ENCODE data around the gene PSMB9.

PSMB9 gene

DNA sequence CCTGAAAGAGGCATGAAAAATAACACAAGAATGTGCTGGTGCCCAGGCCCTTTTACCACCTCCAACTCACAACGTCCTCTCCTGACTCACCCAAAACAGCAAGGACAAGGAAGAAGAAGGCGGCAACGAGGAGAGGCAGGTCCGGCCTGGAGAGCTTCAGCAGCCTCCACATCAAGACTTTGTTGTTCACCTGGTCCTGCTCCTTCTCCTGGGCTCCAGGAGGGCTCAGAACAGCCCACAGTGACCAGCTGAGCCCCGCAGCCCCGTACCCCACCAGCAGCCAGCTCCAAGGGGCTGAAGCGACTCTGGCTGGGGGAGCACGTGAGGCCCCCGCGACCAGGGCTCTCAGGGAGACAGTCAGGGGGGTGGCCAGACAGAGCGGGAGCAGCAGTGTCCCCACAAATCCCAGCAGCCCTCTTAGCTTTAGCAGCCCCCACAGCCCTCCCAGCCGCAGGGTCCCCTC lies 16.3 kb upstream of the PSMB9 start:
- in situ Hi-C loops (cut with HindIII; ENCODE audit: low pct_ligation_motif_present, low pct_unique_long_range_greater_than_20kb, low sequenced_read_pairs): no loop called here
- peak; percentile 33 for DNase-seq

GRCh38 chr6:32838114-32838958 lies 15.7 kb upstream of the PSMB9 start, which contains the start of gene TAP2:
Gene TAP2 (minus strand): TSS chr6:32838739. CDS start chr6:32838233, 506 bp downstream.
- peak; percentile 87 for DNase-seq
- in situ Hi-C loops (cut with HindIII; ENCODE audit: low pct_ligation_motif_present, low pct_unique_long_range_greater_than_20kb, low sequenced_read_pairs): no loop called here

DNA sequence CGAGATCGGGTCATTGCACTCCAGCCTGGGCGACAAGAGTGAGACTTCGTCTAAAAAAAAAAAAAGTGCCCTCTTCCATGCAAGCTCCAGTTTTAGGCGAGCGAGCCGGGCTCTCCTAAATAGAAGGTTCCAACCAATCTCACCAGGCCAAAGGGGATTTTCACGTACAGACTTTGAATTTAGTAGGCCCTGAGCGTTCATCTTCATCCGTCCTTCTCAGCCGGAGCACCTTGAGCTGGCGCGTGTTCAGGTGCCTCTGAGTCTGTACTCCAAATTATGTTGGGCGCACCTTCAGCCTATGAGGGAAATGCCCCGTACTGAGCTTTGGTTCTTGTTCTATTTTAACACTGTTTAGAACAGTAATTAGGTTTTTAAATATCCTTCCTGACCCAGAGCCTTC lies 14.6 kb upstream of the PSMB9 start:
- in situ Hi-C loops (cut with HindIII; ENCODE audit: low pct_ligation_motif_present, low pct_unique_long_range_greater_than_20kb, low sequenced_read_pairs): no loop called here
- DNase-seq: no peak

DNA sequence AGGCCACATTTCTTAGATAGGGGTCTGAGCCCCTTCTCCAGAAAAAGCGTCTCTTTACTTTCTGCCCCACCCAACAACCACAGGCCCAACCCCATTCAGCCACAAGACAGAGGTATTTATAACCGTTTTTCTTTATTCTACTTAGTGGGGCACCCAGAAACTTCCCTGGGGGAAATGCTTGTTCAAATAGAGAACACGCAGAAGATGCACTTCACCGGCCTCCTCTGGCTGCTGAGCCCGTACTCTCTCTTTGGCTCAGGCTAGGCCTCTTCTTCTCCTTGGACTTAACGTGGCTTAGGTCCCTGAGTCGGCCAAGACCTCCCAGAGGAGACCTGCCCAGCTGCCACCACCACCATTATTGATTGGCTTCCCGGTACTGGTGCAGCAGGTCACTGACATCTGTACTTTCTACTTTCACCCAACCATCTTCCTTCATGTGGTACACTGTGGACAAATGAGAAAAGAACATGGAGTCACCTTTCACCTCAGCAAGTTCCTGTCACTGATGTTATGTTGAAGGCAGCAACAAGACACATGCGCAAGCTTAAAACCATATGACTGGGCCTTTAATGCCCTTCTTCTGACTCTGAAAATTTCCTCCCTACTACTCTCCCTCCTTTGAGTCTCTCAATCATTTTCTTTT lies 13.3 kb upstream of the PSMB9 start:
- in situ Hi-C loops (cut with HindIII; ENCODE audit: low pct_ligation_motif_present, low pct_unique_long_range_greater_than_20kb, low sequenced_read_pairs): no loop called here
- DNase-seq: no peak

- in situ Hi-C loops (cut with HindIII; ENCODE audit: low pct_ligation_motif_present, low pct_unique_long_range_greater_than_20kb, low sequenced_read_pairs): no loop called here
- DNase-seq: no peak
These were observed 11.9 kb upstream of the PSMB9 start for GRCh38 chr6:32842021-32842650.

DNA sequence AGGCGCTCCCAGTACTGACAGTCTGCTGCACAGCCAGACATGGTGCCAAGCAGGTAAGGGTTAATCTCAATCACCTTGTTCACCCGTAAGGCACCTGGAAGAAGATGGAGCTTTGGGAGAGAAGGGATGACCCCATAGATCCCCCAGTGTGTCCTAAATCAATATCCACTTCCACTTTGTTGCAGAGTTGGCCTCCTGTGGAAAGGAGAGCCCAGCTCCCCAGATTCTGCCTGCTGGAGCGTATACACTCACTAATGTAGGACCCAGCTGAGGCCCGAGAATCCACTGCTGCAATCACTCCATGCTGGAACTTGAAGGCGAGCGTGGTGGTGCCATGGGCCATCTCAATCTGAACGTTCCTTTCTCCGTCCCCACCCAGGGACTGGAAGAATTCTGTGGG lies 11.3 kb upstream of the PSMB9 start:
- DNase-seq: no peak
- in situ Hi-C loops (cut with HindIII; ENCODE audit: low pct_ligation_motif_present, low pct_unique_long_range_greater_than_20kb, low sequenced_read_pairs): no loop called here

DNA sequence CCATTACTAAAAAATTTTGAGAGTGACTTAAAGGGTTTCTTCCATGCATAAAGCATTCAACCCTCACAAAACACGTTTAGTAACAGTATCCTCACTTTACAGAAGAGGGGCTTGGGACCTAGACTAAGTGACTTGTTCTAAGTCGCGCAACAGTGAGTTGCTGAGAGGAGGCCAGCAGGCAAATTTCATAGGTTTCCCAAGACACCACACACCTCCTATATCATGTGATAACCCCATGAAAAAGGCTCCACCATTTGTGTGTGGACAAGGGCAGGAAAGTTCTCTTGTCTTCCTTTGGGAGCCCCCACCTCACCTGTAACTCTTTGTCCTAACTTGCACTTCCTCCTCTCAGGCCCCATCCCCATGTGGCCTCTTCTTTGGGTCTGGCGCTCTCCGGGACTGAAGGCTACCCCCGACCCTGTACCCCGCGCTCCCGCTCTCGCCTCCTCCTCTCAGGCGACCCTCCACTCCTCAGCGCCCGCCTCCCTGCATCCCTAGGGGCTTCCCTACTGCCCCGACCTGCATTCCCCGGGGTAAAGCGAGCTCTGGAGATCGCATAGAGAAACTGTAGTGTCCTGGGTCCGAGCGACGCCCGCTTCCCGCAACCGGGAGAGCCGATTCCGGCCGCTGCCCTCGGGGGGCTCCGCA lies 10.5 kb upstream of the PSMB9 start:
- in situ Hi-C loops (cut with HindIII; ENCODE audit: low pct_ligation_motif_present, low pct_unique_long_range_greater_than_20kb, low sequenced_read_pairs): no loop called here

GRCh38 chr6:32843979-32844838 lies 9.8 kb upstream of the PSMB9 start, which contains the start of gene PSMB8:
Gene PSMB8 (minus strand): TSS chr6:32844047. CDS start chr6:32843996, 51 bp downstream.
- peak; percentile 93 for DNase-seq

More for the DNA sequence above, 10.5 kb upstream of the PSMB9 start:
- no peak for DNase-seq

DNA sequence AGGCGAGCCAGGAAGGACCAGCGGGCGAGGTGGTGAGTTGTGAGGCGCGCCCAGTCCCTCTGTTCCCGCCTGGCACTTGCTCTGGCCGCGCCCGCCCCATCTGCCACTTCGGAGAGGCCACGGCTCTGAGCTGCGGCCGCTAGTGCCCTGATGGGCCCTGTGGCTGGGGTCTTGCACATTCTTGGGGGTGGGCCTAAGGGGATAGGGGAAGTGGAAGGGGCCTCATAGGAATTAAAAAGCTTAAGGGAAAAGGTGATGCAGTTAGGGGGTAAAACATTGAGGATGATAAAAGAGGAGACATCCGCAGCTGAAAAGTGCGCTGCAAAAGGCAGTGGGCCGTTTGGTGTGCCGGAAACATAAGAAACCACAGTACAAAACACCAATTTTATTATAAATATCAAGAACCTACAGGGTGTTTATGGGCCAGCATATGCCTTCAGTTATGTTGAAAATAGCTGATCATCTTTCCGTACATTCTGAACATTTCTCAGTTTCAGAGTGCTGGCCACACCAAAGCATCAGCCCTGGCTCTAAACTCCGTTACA lies 9.1 kb upstream of the PSMB9 start:
- DNase-seq: no peak
- in situ Hi-C loops (cut with HindIII; ENCODE audit: low pct_ligation_motif_present, low pct_unique_long_range_greater_than_20kb, low sequenced_read_pairs): no loop called here

More at GRCh38 chr6:32843979-32844838, 9.8 kb upstream of the PSMB9 start, which contains the start of gene PSMB8:
- in situ Hi-C loops (cut with HindIII; ENCODE audit: low pct_ligation_motif_present, low pct_unique_long_range_greater_than_20kb, low sequenced_read_pairs): no loop called here

- in situ Hi-C loops (cut with HindIII; ENCODE audit: low pct_ligation_motif_present, low pct_unique_long_range_greater_than_20kb, low sequenced_read_pairs): no loop called here
- no peak for DNase-seq
These were observed 8.6 kb upstream of the PSMB9 start for GRCh38 chr6:32845384-32845884.

- in situ Hi-C loops (cut with HindIII; ENCODE audit: low pct_ligation_motif_present, low pct_unique_long_range_greater_than_20kb, low sequenced_read_pairs): no loop called here
- no peak for DNase-seq
These were observed 7.0 kb upstream of the PSMB9 start for GRCh38 chr6:32847004-32847403.

DNA sequence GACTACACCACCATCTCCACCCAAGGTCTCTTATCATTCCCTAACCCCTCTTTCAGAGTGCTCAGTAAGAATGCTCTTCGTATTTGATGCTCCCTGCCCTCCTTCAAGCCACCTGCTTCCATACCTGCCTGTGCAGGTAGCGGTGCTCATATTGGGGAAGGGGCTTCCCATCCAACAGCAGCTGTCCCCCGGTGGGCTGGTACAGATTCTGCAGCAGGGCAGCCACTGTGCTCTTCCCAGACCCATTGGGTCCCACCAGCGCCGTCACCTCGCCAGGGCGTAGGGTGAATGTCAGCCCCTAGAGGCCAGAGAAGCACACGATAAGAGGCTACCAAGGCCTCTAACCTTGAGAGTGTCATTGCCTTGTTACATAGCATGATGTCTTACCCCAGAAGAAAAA lies 6.2 kb upstream of the PSMB9 start:
- in situ Hi-C loops (cut with HindIII; ENCODE audit: low pct_ligation_motif_present, low pct_unique_long_range_greater_than_20kb, low sequenced_read_pairs): no loop called here
- DNase-seq: no peak

- in situ Hi-C loops (cut with HindIII; ENCODE audit: low pct_ligation_motif_present, low pct_unique_long_range_greater_than_20kb, low sequenced_read_pairs): no loop called here
- no peak for DNase-seq
These were observed 4.9 kb upstream of the PSMB9 start for GRCh38 chr6:32849126-32849525.

DNA sequence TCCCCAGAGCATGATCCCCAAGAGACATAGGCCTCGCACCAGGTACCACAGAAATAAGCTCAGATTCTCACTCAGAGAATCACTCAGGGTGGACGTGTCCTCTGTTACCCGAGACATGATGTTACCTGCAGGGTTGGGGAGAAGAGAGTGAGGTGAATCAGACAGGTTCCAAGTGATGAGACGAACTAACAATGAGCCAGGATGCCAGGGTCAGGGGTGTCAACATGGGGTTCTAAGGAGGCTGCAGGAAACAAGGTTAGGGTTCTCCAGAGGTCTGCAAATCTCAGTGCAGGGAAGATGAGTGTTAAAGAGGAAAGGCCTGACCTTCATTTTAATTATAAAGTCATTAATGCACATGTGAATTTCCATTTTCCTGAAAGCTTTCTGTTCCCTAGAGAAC lies 3.0 kb upstream of the PSMB9 start:
- in situ Hi-C loops (cut with HindIII; ENCODE audit: low pct_ligation_motif_present, low pct_unique_long_range_greater_than_20kb, low sequenced_read_pairs): no loop called here
- DNase-seq: no peak

DNA sequence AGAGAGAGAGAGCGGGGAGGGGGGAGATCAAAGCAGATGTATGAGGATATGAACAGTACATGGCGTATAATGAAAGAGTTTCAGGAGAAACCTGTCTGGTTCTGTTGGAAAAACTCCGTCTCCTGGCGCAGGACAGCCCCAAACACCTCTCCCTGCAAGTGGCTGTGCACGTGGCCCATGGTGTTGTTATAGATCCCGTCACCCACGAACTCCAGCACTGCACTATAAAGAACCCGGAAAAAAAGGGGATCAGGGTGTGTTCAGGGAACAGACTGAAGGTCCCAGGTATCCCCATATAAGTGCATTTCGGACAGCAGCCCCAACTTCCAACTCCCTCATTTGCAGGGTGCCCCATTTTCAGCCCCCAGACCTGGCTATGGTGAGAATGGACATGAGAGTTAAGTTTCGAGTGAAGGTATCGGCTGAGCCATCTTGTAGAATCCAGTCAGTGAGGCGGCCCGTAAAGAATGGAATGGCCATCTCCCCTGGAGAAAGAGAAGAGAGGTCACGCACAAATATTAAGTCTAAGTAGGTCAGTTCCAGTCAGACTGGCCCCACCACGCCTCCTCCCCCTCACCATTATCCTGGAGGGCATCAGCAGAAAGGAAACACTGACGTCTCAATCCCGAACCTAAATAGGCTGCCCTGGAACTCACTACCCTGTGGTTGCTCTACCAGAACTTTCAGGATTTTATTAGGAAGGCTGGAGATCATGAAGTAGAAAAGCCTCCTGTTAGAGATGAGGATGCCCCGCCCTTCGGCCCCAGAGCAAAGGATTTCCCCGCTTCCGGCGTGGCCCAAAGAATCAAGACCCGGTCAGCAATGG lies 1.8 kb upstream of the PSMB9 start:
- in situ Hi-C loops (cut with HindIII; ENCODE audit: low pct_ligation_motif_present, low pct_unique_long_range_greater_than_20kb, low sequenced_read_pairs): no loop called here
- no peak for DNase-seq

DNA sequence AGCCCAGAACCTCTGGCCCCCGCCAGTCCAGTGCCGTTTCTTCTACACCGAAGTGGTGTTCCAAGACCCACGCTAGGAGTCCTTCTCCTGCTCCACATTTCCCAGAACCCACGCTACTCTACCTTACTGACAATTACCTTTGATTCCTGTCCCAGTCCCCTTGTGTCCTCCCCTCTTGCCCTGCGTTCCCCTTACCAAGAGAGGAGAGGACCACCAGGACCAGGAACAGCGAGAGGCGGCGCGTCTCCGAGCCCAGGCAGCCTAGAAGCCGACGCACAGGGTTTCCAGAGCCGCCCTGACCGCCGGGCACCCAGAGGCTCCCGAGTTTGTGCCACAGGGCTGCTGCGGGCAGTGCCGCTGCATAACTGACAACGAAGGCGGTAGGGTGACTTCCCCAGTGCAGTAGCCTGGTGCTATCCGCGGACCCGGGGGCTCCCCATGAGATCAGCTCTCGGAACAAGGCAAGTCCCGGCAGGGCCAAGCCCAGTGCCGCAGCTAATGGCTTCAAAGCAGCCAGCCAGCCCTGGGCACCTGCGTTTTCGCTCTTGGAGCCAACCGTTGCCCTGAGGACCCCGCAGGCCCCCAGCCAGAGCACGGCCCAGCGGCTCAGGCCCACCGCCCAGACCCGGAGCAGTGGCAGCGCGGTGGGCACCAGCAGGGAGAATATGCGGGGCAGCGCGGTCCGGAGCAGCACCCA lies 1.0 kb upstream of the PSMB9 start:
- in situ Hi-C loops (cut with HindIII; ENCODE audit: low pct_ligation_motif_present, low pct_unique_long_range_greater_than_20kb, low sequenced_read_pairs): no loop called here
- peak; percentile 36 for DNase-seq
